GM19463 (cell line): ENCODE results near the gene TSPAN7.

ENCODE experiments used
- ATAC-seq: cut with Tn5 transposase; IDR thresholded peaks from one replicate; pipeline ENCODE4 v1.9.1; 2021; ENCODE audit warnings: mild to moderate bottlenecking, moderate library complexity; ENCODE audit not compliant: unreplicated experiment

The TSPAN7 gene

GRCh38 chrX:38678821-38679220, 117.5 kb downstream of the TSPAN7 start:
- no peak for ATAC-seq

DNA sequence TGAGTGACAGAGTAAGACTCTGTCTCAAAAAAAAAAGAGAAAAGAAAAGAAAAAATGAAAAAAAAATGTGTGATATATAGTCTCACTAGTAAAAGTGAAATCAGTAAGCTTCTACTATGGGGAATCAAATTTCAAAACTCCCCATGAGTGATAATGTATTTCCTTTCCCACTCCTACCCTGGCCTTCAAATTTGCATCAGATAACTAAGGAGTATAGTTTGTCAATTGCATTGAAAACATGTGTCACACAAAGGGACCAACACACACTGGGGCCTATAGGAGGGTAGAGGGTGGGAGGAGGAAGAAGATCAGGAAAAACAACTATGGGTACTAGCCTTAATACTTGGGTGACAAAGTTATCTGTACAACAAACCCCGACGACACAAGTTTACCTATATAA, 118.4 kb downstream of the TSPAN7 start:
- no peak for ATAC-seq

DNA sequence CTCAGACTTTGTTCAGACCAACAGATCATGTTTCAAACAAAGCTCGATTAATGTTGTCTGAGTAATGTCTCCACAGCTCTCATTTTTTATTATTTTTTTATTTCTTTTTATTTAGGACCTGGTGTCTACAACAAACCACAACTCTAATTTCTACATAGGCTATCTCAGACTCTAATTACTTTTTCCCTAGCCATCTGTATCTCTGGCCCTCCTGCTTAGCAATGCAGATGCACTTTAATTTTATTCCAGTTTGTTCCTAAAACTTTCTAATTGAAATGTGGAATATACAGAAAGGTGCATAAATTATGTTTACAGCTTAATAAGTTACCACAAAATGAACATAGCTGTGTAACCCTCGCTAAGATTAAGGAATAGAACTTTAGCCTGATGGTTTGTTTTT, 120.8 kb downstream of the TSPAN7 start:
- no peak for ATAC-seq

GRCh38 chrX:38692961-38693360, 131.6 kb downstream of the TSPAN7 start:
- ATAC-seq: no peak

GRCh38 chrX:38694394-38694793, 133.1 kb downstream of the TSPAN7 start:
- ATAC-seq: no peak

DNA sequence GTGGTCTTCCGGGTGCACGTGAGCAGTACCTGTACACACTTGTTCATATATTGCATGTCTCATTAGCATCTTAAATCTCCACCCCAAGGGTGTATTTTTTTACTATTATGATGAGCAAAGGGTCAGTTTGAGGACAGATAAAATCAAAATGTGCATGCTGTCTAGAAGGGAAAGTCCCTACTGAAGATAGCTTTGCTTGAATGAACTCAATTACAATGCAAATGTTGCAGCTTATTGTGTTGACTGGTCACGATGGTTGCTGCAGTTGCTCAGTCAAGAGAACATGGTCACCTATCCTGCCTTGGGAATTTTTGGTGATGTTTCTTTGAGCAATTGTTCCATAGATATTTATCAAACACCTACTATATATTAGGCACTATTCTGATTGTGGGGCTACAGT, 136.1 kb downstream of the TSPAN7 start:
- ATAC-seq: no peak

DNA sequence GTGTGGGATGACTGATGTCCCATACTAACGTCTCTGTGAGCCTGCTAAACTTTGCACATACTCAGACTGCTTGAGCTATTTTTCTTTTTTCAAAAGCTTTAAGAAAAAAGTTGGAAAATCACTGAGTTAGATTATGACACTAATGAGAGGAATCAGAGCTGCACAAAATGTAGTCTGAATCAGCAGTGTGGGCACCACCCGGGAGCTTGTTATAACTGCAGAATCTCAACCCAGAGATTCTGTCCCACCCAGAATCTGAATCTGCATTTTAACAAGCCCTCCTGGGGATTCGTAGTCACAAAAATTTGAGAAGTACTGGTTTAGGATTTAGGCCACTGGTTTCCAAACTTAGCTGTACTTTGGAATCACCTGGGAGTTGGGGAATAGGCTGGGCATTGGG, 137.8 kb downstream of the TSPAN7 start:
- ATAC-seq: no peak

- ATAC-seq: no peak
These were observed 138.4 kb downstream of the TSPAN7 start for GRCh38 chrX:38699696-38700095.

DNA sequence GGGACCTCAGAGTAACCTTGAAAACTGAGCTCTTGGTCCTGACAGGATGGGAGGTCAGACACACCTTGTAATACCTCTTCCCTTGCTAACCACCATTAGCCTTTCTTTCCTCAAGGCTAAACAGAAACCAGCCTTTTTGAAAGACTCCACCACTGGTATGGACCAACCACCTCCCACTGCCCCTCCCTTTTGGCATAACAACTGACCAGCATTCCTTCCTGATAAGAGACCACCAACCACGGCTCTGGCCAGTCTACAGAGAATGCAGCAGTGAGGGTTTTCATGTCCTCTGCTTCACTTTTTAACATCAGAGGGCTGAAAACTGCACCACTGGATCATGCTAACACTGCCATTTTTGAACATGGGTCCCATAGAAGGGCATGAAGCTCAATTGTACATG, 139.7 kb downstream of the TSPAN7 start:
- ATAC-seq: no peak

DNA sequence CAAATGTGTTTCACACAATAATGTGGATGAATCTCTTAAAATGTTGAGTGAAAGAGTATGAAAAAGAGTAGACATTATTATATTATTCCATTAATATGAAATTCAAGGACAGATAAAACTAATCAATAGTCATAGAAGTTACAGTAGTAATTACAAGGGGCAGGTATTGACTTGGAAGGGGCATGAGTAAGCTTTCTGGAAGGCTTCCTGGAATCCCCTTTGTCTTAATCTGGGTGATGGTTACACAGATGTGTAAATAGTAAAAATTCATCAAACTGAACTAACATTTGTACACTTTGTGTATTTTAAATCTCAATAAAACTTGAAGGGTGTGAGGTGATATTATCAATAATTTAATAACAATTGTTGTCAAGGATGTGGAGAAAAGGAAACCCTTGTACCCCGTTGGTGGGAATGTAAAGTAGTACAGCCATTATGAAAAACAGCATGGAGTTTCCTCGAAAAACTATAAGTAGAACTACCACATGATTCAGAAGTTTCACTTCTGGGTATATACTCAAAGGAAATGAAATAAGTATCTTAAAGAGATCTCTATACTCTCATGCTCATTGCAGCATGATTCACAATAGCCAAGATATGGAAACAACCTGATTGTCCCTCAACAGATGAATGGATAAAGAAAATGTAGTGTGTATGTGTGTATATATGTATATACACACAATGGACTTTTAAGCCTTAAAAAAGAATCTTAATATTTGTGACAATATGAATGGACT, 143.0 kb downstream of the TSPAN7 start:
- ATAC-seq: no peak

DNA sequence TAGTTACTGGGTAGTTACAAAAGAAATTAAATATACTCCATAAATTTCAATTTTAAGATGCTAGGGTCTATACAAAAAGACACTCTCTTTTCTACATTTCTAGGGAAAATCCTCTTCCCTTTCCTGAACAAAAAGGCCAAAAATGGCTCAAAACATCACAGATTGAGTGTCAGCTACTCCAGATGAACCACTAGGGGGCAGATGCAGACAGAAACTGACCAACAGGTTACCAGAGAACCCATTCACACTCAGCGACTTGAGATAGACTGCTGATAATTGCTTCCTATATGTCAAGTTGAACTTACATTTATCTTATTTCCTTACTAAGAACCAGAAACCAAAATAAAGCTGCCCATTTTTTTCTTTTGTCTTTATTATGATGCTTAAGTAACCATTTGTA, 156.5 kb downstream of the TSPAN7 start:
- ATAC-seq: no peak

DNA sequence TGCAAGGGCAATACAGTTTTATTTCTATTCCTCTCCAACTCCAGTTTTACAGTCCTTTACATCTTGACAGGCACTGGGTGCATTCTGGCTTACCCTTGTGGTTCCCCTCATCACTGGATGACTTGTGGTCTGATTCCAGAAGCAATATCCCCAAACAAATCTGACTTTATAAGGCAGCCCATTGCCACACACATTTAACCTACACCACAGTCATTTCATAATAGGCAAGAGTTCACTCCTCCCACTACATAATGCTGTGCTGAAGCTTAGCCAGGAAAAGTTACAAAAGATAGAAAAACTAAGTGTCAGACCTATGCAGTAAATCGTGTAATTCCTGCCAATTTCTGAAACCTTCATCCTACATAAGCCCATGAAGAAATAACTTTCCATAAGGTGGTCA, 157.0 kb downstream of the TSPAN7 start:
- ATAC-seq: no peak

DNA sequence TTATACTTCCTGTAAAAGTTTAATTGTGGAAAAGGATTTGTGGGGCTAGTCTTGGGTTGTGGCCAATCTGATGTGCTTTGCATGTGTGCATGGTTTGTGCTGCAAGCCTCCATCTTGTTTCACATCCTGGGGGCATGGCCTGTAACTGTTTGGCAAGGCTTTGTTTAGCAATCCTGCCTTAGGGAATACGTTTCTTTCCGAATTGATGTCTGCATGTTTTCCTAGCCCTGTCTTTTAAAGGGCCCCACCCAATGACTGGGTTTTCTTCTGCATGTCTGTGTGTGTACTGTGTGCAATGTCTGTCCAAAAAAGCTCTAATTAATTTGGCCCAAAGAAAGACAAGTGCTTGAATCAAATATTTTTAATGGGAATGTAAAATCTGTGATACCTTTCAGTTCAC, 165.3 kb downstream of the TSPAN7 start:
- ATAC-seq: no peak

DNA sequence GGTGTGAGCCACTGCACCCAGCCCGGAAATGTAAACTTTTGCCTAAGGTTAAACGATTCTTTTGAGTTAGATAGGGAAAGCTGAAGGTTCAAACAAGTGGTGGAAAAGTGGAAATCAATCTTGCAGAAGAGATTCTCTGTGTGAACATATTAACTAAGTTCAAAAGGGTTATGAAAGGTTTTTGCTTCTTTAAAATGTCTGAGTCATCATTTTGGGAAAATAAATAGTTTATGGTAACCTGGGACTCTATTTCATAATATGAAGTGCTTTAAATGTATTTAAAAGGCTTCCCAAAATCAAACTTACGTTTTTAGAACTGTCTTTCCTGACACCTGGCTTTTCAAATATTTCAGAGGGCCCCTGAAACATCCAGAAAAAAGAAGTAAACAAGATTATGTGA, 166.3 kb downstream of the TSPAN7 start:
- ATAC-seq: no peak

DNA sequence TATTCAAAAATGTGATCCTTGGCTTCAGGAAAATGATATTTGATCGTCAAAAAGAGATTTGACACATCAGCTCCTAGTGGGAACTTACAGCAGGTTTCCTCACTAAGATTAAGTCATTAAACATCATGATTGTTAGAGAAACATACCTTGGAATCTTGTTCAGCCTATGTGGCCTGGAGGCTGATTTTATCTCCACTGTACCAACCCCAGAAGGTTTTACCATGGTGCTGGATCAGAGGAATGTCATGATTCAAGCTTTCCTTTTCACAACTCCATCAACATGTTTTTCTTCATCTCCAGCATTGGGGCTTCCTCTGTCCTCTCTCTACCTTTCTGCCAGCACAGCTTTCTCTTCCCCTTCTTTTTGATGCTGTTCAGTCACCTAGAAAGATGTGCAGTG, 171.5 kb downstream of the TSPAN7 start:
- ATAC-seq: no peak
